HG02973 (cell line): ENCODE data around the gene CRADD.

Source experiments
- ATAC-seq: cut with Tn5 transposase; IDR thresholded peaks from one replicate; pipeline ENCODE4 v1.9.1; 2021; ENCODE audit warnings: moderate library complexity; ENCODE audit not compliant: unreplicated experiment

Gene CRADD

DNA sequence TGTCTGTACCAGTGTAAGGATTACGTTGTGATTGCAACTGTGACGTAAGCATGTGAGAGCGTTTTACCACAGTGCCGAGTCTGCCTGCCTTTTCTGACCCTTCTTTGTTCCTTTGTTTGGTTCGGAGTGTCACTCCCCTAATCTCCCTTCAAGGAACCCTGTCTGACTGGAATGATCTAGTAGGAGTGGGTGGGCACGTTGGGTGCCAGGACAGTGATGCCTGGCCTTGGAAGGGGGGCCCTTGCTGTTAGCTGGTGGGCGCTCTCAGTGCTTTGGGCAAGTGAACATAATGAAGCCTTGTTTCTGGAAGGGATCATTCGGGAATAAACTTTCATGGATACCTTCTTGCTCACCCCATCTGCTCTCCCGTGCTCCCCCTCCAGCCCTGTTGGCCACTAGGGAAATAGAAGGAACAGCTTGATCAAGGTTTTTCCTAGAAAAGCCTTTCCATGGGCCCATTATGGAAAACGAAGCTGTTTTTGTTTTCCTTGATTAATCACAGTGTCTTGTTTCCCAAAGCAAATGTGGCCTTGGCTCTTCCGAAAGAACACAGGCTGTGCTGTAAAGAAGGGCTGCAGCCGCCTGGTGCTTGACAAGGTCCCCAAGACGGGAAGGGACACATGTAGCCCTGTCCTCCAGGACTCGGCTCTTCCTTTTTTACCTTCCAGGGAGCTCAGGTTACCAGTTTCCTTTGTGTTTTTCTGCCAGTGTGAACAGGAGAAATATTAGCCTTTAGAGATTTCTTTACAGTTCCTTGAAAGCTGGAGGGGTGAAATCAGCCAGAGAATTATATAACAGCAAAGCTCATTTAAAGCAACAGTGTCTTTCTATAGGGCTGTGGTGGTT lies 215.5 kb downstream of the CRADD start:
- ATAC-seq = no peak

GRCh38 chr12:93894391-93895088 lies 217.4 kb downstream of the CRADD start:
- ATAC-seq = no peak

DNA sequence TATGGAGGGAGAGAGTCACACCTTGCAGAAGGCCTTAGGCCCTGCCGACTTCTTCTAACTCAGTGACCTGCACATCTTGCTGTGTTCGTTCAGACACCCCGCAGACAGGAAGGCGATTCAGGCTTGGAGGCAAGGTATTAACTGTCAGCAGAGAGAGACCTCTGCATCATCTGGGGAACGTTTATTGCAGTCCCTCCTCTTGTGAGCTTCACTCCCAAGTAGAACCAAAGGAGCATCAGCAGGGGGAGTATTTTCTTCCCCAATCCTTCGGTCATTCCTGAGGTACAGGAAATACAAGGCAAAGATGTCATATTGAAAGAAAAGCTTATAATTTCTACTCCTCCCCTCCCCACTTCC lies 217.9 kb downstream of the CRADD start:
- ATAC-seq = no peak

DNA sequence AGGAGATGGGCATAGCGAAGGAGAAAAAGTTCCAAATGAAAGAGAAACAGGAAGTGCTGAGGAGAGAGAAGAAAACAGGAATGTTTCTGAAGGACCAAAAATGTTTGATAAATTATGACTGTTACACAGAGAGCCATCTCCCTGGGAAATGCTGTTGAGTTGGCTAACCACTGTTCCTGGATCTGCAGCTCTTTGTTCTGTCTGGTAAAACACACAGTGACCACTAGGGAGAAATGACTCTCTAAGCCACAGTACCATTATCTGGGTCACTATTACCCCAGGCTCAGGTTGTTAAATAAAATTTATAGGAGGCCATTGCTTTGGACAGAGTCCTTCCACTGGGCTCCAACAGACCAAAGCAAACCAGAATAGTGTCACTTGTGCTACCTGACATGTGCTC lies 219.3 kb downstream of the CRADD start:
- no peak for ATAC-seq

GRCh38 chr12:93896952-93897351 lies 219.8 kb downstream of the CRADD start:
- no peak for ATAC-seq

DNA sequence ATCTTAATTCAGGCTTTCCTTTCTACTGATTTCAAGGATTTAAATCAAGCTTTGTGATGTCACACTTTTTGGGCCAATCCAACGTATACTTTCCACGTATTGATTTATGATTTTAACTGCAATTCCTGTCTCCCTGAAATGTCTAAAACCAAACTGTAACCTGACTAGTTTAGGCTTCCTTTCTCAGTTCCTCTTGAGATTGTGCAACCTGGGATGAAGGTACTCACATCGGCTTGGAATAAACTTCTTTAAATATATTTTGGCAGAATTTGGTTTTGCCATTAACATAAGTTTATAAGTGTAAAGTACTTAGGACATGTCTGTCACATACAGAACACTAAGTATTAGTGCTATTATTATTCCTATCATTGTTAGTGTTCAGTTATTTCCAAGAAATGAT lies 224.6 kb downstream of the CRADD start:
- no peak for ATAC-seq

GRCh38 chr12:93902192-93902591 lies 225.0 kb downstream of the CRADD start:
- no peak for ATAC-seq

DNA sequence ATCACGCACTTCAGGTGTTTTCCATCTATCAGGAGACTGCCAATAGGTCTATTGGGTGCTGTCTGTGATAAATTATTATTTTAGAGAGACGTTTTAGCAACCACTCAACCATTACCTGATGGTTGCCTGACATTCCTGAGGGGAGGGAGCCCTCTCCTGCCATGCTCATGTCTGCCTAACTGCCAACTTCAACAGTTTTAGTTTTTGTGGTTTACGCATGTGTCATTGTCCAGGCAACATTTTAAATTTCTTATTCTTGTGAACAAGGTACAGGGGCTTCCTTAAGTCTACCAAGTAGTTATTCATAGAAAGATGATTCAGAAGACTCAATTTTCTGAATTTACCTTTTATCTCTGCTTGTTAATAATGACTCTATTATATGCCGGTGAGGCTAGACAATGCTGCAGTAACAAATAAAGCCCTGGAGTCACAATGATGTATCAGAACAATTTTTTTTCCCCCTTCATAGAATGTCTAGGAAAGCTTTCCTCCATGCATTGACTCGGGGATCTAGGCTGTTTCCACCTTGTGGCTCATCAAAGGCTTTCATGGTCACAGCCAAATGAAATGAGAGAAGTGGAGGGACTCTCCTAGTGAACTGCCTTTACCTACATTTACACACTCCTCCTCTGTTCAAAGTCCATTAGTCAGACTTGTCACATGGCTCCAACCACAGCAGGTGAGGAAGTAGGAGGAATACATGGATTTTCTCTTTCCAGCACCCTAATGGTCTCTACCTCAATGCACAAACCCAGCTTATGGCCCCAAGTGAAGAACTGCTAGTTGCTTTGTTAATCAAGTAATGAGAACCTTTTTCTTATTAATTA lies 225.8 kb downstream of the CRADD start:
- ATAC-seq = no peak

DNA sequence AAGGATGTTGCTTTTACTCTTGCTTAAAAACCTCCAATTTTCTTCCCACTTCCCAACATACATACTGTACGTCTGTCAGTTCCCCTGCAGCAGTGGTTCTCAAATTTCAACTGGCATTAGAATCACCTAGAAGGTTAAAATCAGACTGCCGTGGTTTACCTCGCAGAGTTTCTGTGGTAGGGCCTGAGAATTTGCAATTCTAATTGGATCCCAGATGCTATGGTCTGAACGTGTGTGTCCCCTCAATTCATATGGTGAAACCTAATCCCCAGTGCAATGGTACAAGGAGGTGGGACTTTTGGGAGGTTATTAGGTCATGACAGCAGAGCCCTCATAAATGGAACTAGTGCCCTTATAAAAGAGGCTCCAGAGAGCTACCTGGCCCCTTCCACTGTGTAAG lies 226.9 kb downstream of the CRADD start:
- ATAC-seq = no peak

- ATAC-seq = no peak
Measured at GRCh38 chr12:93908264-93908663, 231.1 kb downstream of the CRADD start.

GRCh38 chr12:93908846-93909567 lies 231.8 kb downstream of the CRADD start:
- ATAC-seq = no peak

DNA sequence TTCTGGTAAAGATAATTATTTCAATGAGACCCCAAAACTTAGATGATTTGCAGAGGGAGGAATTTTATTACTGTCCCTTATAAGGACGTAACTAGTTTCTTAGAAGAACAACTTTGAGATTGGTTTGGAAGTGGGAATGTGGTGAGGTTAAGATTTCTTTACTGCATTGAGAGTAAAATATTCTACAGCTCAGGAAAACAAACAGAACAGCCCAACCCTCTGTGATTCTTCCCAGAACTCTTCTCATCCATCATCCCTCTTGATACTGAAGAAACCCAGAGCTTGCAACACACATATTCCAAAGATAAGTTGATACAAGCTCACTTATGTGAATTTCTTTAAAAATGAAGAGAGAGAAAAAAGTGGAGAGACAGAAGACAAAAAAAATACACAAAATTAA lies 234.2 kb downstream of the CRADD start:
- no peak for ATAC-seq

- no peak for ATAC-seq
Measured at GRCh38 chr12:93912086-93912733, 235.0 kb downstream of the CRADD start.

DNA sequence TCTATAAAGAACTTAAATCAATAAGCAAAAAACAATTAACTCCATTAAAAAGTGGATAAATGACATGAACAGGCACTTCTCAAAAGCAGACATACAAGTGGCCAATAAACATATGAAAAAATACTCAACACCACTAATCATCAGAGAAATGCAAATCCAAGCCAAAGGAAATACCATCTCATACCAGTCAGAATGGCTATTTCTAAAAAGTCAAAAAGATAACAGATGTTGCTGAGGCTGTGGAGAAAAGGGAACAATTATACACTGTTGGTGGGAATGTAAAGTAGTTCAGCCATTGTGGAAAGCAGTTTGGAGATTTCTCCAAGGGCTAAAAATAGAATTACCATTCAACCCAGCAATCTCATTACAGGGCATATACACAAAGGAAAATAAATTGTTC lies 236.7 kb downstream of the CRADD start:
- no peak for ATAC-seq

GRCh38 chr12:93914281-93914680 lies 237.1 kb downstream of the CRADD start:
- no peak for ATAC-seq

- no peak for ATAC-seq
Measured at GRCh38 chr12:93915411-93915810, 238.2 kb downstream of the CRADD start.

- no peak for ATAC-seq
Measured at GRCh38 chr12:93916402-93916801, 239.2 kb downstream of the CRADD start.

GRCh38 chr12:93918262-93918661 lies 241.1 kb downstream of the CRADD start:
- ATAC-seq = no peak

- ATAC-seq = no peak
Measured at GRCh38 chr12:93918900-93919299, 241.7 kb downstream of the CRADD start.

DNA sequence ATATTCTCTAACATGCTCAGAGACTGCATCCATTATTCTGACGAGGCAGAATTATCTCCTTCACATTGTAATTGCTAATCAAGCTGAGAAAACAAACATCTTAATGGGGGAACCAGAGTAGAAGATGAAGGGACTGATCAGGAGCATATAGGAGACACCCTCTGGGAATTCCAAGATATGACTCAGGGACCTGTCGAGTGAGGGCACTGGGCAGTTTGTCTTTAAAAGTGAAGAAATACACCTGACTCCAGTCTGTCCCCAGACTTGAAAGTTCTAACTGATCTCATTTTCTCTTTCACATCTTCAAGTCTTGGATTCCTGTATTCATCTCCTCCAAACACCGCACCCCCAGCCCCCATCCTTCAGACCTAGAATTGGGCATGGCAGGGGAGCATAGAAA lies 244.3 kb downstream of the CRADD start:
- no peak for ATAC-seq
